GM20431 (cell line): ENCODE data around the gene GSK3A.
"Not testable (repeated sequence)": the region's sequence is repeated elsewhere in the genome, so short reads cannot be mapped to it uniquely, and the experiment has no call there.

ENCODE experiments used
- in situ Hi-C: fragments of 300-500 bp; cut with MseI, MboI; formaldehyde crosslinking; loops from one replicate; pipeline ENCODE4 v1.15.0; 2020; ENCODE audit warnings: low sequenced_read_pairs; ENCODE audit not compliant: unreplicated experiment

Gene GSK3A

GRCh38 chr19:42269478-42270345, 27.3 kb upstream of the GSK3A start:
- in situ Hi-C loops, result no loop called here

DNA sequence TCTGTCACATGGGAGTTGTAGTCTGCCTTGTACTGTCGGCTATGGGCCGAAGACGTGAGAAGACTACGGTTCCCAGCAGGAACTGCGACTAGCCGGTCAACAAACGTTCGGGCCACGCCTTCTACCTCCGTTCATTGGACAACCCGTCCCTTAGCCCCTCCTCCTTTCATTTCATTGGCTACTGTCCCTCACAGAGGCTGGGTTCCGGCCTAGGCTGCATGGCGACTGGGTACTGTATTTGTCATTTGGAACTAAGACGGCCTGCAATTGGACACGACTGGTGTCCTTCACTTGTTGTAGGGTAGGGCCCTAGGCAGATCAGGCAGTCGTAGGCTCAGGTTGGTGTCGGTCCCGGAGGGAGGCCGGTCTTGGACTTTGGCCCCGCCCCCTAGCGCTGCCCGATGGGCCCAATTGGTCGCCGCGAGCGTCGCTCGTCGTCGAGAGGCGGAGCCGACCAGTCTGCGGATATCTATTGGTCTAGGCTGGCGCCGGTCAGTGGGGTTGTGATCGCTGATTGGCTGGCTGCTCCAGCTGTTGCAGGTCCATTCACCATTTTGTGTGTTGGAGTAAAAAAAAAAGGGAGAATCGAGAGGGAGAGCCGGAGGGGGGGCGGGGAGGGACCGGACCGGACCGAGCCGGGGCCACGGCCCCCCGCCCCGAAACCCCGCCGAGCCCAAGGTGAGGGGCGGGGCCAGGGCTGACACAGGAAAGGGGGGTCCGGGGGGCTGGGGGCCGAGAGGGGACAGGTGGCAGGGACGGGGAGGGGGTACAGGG, 26.5 kb upstream of the GSK3A start, which contains the start of gene CIC:
Gene CIC, plus strand, starts transcription at position 549 of the 774 bp plus-strand sequence. CDS start 2,532 bp downstream, outside the sequence.
- in situ Hi-C loops, result no loop called here

- in situ Hi-C loops, result no loop called here
Measured at GRCh38 chr19:42268142-42268703, 25.8 kb upstream of the GSK3A start.

- in situ Hi-C loops, result no loop called here
Measured at GRCh38 chr19:42267644-42268141, 25.3 kb upstream of the GSK3A start.

DNA sequence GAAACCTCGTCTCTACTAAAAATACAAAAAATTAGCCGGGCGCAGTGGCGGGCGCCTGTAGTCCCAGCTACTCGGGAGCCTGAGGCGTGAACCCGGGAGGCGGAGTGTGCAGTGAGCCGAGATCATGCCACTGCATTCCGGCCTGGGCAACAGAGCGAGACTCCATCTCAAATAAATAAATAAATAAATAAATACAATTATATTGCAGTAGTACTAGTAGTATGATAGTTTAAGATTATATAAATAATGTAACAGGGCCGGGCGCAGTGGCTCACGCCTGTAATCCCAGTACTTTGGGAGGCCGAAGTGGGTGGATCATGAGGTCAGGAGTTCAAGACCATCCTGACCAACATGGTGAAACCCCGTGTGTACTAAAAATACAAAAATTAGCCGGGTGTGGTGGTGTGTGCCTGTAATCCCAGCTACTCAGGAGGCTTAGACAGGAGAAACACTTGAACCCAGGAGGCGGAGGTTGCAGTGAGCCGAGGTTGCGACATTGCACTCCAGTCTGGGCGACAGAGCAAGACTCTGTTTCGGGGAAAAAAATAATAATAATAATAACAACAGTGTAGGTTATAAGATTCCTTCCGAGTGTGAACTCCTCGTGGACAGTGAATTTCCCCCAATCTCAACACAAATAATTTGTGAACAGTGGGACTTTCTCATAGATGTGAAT, 24.7 kb upstream of the GSK3A start:
- in situ Hi-C loops, result not testable (repeated sequence)

- in situ Hi-C loops, result not testable (repeated sequence)
Measured at GRCh38 chr19:42266105-42266504, 23.7 kb upstream of the GSK3A start.

GRCh38 chr19:42261763-42262162, 19.4 kb upstream of the GSK3A start:
- in situ Hi-C loops, result no loop called here

DNA sequence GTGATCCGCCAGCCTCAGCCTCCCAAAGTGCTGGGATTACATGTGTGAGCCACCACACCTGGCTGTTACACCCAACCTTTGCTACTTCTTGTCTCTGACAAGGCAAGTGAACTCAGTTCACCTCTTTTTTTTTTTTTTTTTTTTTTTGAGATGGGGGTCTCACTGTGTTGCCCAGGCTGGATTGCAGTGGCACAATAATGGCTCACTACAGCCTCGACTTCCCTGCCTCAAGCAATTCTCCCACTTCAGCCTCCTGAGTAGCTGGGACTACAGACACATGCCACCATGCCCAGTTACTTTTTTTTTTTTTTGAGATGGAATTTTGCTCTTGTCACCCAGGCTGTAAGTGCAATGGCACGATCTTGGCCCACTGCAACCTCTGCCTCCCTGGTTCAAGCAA, 15.4 kb upstream of the GSK3A start:
- in situ Hi-C loops, result not testable (repeated sequence)

DNA sequence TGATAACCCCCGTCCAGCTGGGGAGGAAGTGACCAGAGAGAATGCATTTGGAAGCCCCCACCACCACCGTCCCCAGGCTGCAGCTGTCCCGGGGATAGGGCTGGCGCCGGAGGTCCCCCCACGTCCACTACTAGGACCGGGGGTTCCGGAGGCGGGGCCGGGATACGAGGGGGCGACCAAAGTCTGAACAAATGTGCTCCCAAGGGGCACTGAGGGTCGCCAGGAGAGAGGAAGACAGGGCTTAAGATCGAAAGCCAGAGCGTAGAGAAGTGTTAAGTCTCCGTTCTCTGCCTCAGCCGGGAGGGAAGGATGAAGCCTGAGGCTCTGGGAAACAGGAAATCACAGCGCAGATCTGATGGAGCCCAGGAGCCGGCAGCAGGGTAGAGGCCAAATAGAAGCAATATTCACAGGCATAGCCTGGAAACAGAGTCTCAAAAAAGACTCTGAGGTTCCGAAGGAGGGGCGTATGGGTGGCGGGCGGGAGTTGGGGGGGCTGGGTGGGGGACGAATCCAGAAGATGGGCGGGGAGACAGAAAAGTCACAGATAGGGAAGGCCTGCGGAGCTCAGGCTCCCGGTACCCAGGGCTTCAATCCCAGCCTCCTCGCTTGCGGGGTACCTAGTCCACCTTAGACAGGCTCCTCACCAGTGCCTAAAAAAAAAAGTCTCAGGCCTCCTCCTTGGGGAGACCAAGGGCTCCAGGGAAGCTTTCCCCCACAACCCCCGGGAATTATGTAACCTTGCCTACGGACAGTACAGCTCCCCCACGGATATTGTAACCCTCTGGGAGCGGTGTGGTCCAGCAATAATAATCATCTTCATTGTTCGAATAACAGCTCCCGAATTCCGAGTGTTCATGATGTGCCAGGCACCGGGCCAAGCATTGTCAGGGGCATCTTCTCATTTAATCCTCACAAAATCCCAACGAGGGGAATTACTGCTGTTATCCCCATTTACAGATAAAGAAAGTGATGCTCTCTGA, 13.7 kb upstream of the GSK3A start:
- in situ Hi-C loops, result no loop called here

DNA sequence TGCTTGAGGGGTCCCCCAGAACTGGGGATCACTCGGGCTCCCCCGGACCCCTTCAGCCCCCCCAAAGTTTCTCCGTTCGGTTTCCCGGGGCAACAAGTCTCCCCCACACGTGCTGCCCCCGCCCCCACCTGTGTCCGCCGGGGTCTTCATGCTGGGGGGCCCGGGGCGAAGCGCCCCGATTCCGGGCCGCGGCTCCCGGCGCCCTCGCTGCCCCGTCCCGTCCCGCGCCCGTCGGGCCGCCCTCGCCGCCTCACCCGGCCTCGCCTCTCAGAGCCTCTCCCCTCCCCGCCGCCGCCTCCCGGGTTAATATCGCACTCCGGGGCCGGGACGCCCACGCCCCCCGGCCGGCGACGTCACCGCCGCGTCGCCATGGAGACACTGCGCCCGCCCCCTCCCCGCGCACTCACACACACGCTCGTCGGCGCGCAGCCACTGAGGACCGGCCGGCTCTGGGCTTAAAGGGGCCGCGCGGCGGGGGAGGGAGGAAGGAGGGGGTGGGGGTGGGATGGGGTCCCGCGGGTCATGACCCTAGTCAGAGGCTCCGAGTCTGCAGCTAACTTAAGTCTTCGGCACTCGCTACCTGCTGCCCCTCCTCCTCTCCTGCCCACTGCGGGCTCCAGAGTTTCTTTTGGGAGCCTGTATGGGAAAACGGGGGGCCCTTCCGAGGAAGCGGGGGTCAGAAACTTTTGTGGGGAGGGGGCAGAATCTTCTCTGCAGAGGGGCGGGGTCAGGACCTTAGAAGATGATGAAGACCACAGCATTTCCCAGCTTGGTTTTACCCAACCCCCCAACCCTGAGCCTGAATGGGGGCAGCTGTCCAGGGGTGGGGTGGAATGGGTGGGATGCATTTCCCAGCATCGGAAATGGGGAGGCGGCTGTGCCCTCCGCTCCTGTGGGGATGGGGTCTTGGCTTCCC, 12.7 kb upstream of the GSK3A start, which contains the start of gene ERF:
Gene ERF, minus strand, starts transcription at position 279 of the 916 bp plus-strand sequence. Its CDS starts 129 bp downstream, at position 150.
- in situ Hi-C loops, result no loop called here

GRCh38 chr19:42254089-42254849, 11.9 kb upstream of the GSK3A start:
- in situ Hi-C loops, result no loop called here

- in situ Hi-C loops, result no loop called here
Measured at GRCh38 chr19:42253245-42254088, 11.1 kb upstream of the GSK3A start.

- in situ Hi-C loops, result no loop called here
Measured at GRCh38 chr19:42252365-42253244, 10.2 kb upstream of the GSK3A start.

- in situ Hi-C loops, result no loop called here
Measured at GRCh38 chr19:42251572-42252358, 9.4 kb upstream of the GSK3A start.
